HL-60/S4 treated with phorbol 12-myristate 13-acetate at 8.2 ng/mL for 4 days and 3 days (cell line): Measurements from ENCODE around the gene HNRNPH1.

ENCODE experiments used
- in situ Hi-C: fragments of 300-500 bp; cut with MboI; formaldehyde crosslinking; loops from 2 replicates; pipeline ENCODE4 v1.15.0; 2022; ENCODE audit warnings: low sequenced_read_pairs

HNRNPH1 gene

GRCh38 chr5:179606071-179606909 lies 17.2 kb downstream of the HNRNPH1 start:
- in situ Hi-C loops, result no loop called here

GRCh38 chr5:179605026-179605833 lies 18.2 kb downstream of the HNRNPH1 start:
- in situ Hi-C loops, result no loop called here

- in situ Hi-C loops, result no loop called here
These were observed 20.2 kb downstream of the HNRNPH1 start for GRCh38 chr5:179603308-179603707.

- in situ Hi-C loops, result no loop called here
These were observed 21.4 kb downstream of the HNRNPH1 start for GRCh38 chr5:179601871-179602625.

- in situ Hi-C loops, result no loop called here
These were observed 23.5 kb downstream of the HNRNPH1 start for GRCh38 chr5:179599973-179600372.

- in situ Hi-C loops, result no loop called here
These were observed 23.9 kb downstream of the HNRNPH1 start for GRCh38 chr5:179599566-179599965.

GRCh38 chr5:179599100-179599499 lies 24.4 kb downstream of the HNRNPH1 start:
- in situ Hi-C loops, result no loop called here

- in situ Hi-C loops, result no loop called here
These were observed 27.1 kb downstream of the HNRNPH1 start for GRCh38 chr5:179596421-179596820.

- in situ Hi-C loops, result no loop called here
These were observed 27.6 kb downstream of the HNRNPH1 start for GRCh38 chr5:179595916-179596315.

- in situ Hi-C loops, result no loop called here
These were observed 35.3 kb downstream of the HNRNPH1 start for GRCh38 chr5:179588166-179588565.

GRCh38 chr5:179585941-179586401 lies 37.5 kb downstream of the HNRNPH1 start:
- in situ Hi-C loops, result no loop called here

- in situ Hi-C loops, result no loop called here
These were observed 46.0 kb downstream of the HNRNPH1 start for GRCh38 chr5:179577286-179577960.

- in situ Hi-C loops, result no loop called here
These were observed 51.1 kb downstream of the HNRNPH1 start for GRCh38 chr5:179572386-179572785.

GRCh38 chr5:179568721-179569120 lies 54.8 kb downstream of the HNRNPH1 start:
- in situ Hi-C loops, result no loop called here

GRCh38 chr5:179564526-179564925 lies 58.9 kb downstream of the HNRNPH1 start:
- in situ Hi-C loops, result no loop called here
